ENCODE results near the gene ATAD2B.

DNA sequence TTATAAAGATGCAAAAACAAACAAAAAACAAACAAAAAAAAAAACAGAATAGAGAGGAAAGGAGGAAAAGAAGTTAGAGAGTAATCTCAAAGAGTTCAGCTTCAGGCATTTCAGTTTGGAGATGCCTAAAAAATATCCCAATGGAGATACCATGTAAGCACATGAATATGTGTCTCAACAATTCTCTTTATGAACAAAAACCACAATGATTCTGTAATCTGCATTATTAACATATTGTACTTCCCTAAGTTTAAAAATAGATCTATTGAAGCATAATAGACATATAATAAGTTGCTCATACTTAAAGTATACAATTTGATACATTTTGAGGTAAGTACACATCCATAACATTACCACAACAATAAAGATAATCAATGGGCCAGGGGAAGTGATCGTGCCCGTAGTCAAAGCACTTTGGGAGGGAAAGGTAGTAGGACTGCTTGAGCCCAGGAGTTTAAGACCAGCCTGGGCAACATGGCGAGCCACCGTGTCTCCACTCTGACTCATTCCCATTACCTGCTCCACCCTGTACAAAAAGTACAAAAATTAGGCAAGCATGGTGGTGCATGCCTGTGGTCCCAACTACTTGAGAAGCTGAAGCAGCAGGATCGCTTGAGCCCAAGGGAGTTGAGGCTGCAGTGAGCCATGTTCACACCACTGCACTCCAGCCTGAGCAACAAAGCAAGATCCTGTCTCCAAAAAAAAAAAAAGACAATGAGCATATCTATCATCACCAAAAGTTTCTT is 158.9 kb downstream of the ATAD2B start:
- TF ChIP-seq CTCF (IDR thresholded peaks at IDR 0.05; ENCODE audit: low read length) (no peak), EZH2phosphoT487 (IDR thresholded peaks at IDR 0.05; ENCODE audit: low read length) (no peak)
